OCI-LY7 (cell line): Measurements from ENCODE around the gene LRRC2.

ENCODE experiments used
- CTCF ChIP-seq: fragments of 200-600 bp; sonication (generic); conservative IDR thresholded peaks from 2 replicates; pipeline ENCODE4 v1.5.1; 2014; ENCODE audit warnings: mild to moderate bottlenecking, antibody characterized with exemption, low read length, moderate library complexity, mixed read lengths
- EZH2phosphoT487 ChIP-seq: fragments of 200-600 bp; sonication (generic); IDR thresholded peaks from 2 replicates; pipeline ENCODE4 v1.6.1; 2018; ENCODE audit warnings: low read depth, borderline replicate concordance, mild to moderate bottlenecking, mixed run types, antibody characterized with exemption, low read length, moderate library complexity, mixed read lengths

GRCh38 chr3:46503200-46503874 is 62.8 kb downstream of the LRRC2 start:
- TF ChIP-seq CTCF (no peak), EZH2phosphoT487 (no peak)
